Stimulated activated CD8-positive, alpha-beta memory T cell treated with anti-CD3 and anti-CD28 coated beads, Interleukin-12 subunit alpha, Interleukin-12 subunit beta, amount 100 ng/mL, for 1 hour (primary cell): ENCODE data around the gene ARMC3.
A peak's percentile ranks its signal among the peaks of the same experiment; 100 is the strongest.
"Not testable (repeated sequence)": the region's sequence is repeated elsewhere in the genome, so short reads cannot be mapped to it uniquely, and the experiment has no call there.

ENCODE experiments used
- DNase-seq: peaks from one replicate; pipeline ENCODE4 v3.0.0-alpha.2; 2020; ENCODE audit warnings: low read depth

ARMC3 gene

DNA sequence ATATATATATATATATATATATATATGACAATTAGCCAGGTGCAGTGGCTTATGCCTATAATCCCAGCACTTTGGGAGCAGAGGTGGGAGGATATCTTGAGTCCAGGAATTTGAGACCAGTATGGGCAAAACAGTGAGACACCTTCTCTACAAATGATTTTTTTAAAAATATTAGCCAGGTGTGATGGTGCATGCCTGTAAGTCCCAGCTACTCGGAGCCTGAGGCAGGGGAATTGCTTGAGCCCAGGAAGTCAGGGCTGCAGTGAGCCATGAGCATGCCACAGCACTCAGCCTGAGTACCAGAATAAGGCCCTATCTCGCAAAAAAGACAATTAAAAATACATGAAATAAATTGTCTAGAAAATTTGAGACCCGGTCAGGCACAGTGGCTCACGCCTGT is 120.3 kb downstream of the ARMC3 start:
- no peak for DNase-seq

DNA sequence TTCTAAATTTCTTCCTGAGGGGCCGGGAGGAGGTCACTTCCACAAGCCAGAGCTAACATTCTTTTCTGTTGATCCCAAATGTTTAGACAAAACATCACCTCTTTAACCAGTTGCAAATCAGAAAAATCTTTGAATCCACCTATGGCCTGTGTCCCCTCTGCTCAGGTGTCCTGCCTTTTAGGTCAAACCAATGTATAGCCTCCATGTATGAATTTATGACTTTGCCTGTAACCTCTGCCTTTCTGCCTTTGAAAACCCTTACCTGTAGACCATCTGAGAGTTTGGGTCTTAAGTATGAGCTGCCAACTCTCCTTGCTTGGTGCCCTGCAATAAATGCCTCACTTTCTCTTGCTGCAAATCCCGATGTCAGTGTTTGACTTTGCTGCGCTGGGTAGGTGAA is 123.4 kb downstream of the ARMC3 start:
- no peak for DNase-seq

DNA sequence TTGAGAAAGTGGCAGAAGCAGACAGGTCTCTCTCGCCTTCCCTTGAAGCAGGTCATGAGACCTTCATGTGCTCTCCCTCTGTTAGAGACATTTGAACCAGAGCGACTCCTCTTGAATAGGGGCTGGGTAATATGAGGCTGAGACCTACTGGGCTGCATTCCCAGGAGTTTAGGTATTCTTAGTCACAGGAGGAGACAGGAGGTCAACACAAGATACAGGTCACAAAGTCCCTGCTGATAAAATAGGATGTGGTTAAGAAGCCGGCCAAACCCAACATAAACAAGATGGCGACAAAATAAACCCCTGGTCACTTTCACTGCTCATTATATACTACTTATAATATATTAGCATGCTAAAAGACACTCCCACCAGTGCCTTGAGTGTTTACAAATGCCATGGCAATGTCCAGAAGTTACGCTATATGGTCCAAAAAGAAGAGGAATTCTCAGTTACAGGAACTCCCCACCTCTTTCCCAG is 124.0 kb downstream of the ARMC3 start:
- DNase-seq, result no peak

DNA sequence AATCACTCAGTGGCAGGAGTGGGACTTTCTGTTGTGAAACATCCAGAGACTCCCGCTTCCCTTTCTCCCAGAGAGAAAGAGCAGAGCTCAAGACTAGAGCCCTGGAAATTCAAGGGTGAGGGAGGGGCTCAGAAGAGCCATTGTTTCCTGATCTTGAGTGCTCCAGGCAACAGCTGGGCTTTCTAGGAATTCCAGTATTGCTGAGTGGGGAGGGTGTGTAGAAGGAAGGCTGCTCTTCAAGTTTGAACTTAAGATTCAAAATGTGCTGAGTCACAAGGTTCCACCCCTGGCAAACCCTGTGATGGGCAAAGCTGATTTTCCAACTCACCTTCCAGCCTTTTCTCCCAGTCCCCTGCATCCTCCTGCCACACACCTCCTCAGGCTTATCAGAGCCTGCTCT is 125.2 kb downstream of the ARMC3 start:
- DNase-seq, result no peak

DNA sequence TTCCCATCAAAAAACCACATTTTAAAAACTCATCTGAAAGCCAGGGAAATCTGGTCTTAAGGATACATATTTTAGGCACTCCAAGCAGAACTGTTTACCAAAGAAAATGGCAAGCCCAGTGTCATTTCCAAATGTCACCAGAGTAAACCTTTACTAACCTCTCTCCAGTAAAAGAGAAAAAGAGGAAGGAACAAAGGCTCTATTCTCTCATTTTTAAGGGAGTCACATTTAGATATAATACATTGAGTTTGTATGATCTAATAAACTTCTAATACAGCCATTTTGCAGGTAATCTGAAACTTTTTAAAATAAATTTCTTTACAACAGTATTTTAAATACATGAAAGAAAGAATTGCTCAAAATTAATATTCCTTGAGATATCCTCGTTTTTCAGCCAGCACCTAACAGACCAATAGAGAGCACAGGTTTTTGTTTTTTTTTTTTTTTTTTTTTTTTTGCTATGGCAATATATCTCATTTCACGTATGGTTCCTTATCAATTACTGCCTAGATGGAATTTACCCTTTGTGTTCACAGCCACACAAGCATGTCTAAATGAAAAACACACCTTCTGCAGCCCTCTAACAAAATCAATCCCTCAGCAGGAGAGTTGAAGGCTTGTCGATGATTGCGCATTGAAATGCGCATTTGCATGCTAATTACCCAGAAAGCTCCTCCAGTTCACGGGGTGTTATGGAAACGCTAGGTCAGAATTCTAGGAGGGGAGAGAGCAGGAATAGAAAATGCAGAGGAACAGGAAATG is 127.8 kb downstream of the ARMC3 start:
- no peak for DNase-seq

DNA sequence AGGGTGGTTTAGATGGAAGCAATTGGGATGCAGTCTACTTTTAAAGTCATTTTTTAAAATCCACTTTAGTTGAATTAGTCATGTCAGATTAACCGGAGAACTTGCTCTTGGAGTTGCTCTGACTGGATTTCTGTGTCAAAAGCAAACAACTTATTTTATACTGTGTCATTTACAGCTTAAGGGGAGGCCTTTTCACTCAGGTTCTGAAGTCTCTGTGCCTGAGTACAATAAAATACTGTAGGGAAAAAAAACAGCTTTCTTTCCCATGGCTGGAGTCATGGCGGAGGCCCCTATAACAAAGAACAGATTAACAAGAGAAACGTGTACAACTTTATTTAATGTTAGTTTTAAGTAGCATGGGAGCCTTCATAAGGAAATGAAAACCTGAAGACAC is 128.3 kb downstream of the ARMC3 start:
- no peak for DNase-seq

DNA sequence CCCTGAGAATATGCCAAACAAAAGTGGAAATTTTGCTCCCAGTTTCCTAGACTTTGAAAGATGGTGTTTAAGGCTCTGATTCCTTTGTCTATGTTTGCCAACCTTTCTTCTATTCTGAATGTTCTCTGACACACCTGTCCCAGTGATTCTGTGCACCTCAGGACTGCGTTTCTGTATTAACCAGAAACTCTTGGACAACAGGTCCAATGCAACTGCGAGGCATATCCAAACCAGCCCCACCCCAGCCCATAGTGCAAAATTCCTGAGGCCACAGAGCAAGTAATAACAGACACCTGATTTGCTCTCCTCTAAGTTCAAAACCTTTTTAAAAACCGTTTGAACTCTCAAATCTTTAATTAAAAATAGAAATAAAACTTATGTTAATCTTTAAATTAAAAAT is 130.5 kb downstream of the ARMC3 start:
- DNase-seq, result no peak

DNA sequence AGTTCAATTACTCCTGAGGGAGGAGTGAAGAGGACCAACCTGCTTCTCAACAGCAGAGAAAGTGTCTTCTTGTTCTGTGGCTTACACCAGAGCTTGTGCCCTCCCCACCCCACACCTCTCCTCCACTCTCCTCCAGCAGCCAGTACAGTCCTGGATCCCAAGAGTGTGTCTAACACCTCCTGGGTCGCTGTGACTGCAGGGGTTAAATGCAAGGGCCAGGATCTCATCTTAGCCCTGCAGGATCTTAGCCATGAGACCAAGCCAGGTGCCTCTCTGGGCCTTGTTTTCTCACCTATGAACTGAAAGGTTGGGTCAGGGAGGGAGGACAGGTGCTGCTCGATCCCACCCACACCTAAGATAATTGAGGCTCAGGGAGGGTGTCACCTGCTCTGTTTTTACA is 133.1 kb downstream of the ARMC3 start:
- DNase-seq, result no peak

DNA sequence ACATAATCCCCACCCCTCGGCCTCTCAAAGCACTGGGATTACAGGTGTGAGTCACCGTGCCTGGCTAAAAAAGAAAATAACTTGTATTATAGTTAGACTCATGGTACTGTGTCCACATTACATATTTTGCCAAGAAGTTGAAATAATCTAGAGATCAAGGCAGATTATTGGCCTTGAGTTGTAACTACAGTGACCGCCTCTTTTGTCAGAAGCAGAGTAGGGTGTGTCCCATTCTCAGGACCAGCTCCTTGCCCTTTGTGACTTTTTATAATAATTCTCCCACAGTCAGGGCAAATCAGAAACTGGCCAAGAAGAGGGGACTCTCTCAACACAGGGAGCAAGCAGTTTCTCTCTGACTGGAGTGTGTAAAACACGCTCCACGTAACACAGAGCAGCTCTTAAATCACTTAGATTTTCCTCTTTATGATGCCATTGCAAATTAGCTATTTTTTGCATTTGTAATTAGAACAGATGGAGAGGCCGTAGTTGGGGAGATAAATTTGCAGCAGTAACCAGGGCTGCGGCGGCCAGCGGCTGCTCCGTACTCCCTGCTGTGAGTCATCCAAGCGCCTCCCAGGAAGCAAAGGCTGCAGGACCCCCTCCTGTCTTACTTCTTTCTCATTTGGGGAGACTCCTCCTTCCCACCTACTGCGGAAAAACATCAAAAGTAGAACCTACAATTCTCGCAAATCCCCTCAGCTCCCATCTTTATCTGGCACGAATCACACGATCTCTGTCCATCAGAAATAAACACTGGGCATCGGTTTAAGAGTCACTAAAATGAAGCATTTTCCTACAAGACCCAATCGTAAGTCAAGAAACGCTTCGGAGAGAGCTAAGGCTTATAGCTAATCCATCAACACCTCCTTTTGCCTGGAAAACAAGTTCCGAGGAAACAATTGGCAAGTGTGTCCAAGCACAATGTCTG is 135.5 kb downstream of the ARMC3 start:
- DNase-seq, result no peak

DNA sequence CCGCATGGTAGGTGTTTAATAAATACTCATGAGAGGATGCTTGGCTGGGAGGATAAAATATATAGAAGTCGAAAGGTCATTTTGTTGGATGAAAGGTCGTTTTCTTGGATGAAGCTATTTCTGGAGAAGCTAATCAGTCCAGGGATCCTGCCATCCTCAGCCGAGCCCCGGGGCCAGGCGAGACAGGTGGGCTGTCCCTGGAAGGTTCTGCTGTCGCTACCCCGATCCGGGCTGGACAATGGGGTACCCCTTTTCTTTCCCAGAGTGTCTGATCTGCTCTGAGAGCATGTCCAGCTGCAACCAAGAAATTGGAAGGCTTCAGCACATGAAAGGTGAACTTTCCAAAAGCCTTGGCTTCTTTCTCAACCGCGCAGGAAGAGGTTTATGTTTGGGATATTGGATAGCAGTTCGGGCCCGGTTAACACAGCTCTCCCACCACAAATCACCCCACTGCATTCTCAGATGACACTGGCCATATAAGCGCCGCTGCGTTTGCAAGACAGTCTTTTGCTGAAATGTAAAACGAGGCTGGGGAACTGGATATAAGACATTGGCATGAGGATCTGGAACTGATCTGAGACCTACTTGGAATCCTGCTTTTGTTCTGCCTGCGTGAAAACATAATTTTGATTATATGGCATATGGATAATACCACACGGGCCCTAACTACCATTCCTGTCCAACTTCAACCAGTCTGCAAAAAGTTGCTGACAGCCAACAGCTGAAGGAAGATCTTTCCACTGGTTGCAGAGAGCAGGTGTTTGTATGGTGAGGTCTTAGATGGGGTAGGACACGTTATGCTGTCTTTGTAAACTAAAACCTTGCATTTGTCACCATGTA is 136.3 kb downstream of the ARMC3 start:
- no peak for DNase-seq

DNA sequence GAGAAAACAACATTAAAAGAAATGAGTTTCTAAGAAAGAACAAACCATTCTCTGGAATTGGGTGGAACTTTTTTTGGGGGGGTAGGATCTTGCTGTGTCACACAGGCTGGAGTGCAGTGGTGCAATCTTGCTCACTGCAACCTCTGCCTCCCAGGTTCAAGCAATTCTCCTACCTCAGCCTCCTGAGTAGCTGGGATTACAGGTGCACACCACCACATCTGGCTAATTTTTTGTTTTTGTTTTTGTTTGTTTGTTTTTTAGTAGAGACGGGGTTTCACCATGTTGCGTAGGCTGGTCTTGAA is 136.9 kb downstream of the ARMC3 start:
- not testable (repeated sequence) for DNase-seq

DNA sequence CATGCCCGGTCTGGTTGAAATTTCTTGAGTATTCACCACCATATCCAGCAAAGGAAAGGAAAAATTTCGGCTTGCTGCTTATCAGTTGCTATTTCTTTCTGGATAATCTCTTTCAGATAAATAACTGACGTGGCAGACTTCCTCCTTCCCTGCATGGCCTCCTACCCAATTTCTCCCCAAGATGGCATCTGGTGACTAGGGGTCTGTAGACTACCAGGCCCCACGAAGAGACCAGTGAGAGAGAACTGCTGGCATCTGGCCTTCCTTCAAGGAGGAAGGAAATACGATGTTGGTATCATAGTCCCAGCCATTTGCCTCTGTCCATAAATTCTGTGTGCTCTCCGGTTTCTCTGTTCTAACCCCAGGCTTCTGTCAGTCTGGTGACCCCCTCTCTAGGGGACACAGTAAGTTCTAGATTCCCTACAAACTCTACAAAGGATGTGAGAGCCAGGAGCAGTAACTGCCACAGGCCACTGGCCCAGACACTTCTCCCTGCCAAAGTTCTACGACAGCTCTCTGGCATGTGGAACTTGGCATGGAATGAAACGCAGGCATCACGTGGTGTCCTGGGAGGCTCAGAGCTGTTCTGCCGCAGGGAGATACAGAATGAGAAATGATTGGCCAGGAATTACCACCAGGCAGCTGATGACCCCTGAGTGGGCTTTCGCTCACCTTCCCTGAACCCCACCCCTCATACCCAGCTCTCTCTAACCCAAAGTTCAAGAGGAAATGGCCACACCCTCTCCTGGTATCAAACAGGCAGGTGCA is 137.5 kb downstream of the ARMC3 start:
- no peak for DNase-seq

DNA sequence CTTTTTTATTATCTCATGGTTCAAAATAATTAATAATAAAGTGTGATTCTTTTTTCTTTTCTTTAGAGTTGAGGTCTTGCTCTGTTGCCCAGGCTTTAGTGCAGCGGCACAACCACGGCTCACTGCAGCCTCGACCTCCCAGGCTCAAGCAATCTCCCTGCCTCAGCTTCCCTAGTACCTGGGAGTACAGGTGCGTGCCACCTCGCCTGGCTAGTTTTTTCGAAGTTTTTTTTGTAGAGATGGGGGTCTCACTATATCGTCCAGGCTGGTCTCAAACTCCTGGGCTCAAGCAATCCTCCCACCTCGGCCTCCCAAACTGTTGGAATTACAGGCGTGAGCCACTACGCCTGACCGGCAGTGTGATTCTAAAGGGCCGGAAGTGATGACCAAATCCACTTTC is 139.5 kb downstream of the ARMC3 start:
- no peak for DNase-seq

DNA sequence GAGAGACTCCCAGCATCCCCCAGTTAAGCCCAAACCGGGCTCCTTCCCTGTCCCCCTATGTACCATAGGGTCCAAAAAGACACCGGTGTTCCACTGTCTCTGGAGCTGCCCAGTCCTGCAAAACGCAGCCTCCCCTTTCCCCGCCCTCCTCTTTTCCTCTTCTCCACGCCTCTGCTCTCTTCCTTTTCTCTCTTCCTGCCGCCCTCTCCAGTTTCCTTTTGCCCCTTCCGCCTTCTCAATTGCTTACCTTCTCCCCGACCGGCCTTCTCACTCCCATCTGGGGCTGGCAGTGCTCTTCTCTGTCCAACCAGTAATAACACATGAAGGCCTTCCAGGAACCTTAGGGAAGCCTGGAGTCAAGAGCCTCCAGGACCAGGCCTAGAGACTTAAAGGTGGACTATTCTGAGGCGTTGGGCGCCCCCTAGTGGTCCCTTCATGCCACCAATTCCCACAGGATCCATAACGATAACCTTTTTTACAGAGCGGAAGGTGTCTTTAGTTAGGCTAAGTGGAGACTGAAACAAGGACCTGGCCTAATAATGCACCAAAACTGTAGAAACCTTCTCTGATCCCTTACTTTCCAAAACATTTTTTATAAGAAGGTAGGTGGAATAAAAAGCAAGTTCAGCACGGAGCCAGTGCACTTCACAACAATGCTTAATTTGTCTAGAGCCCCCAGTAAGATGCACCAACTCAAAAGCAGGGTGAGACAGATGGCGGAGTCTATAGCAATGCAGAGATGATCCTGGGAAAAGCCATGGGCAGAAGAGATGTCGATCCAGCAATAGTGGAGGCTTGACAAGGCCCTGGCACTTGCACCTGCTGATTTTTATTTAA is 140.3 kb downstream of the ARMC3 start:
- DNase-seq, result peak; percentile 52

DNA sequence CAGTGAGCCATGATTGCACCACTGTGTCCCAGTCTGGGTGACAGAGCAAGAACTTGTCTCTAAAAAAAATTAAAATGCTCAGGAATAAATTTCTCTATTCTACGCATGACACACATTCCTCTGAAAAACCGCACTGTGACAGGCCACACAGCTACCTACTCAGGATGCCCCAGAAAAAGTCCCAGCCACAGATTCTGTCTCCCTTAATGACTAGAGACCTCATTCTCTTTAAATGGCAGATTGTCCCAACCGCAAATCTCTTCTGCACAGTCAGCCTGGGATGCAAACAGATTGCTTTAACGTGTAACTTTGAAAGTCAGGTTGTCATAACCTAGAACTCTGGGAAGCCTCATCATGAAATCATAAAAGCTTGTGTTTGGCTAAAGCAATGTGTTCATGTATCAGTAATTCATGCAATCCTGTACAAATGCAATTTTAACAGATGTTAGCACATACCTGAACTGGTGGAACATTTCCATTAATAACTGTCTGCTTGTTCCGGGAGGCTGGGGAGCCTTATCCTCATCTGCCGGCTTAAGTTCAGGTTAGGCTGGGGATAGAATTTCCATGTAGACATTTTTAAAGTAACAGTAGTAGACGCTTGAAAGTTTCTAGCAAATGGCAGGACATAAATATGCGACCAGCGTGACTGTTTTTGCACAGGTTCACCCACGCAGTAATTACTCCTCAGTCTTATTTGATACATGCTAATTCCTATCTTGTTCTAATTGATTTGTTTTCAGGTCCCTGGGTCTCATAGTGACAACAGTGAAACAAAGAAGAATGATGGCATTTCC is 141.4 kb downstream of the ARMC3 start:
- no peak for DNase-seq

DNA sequence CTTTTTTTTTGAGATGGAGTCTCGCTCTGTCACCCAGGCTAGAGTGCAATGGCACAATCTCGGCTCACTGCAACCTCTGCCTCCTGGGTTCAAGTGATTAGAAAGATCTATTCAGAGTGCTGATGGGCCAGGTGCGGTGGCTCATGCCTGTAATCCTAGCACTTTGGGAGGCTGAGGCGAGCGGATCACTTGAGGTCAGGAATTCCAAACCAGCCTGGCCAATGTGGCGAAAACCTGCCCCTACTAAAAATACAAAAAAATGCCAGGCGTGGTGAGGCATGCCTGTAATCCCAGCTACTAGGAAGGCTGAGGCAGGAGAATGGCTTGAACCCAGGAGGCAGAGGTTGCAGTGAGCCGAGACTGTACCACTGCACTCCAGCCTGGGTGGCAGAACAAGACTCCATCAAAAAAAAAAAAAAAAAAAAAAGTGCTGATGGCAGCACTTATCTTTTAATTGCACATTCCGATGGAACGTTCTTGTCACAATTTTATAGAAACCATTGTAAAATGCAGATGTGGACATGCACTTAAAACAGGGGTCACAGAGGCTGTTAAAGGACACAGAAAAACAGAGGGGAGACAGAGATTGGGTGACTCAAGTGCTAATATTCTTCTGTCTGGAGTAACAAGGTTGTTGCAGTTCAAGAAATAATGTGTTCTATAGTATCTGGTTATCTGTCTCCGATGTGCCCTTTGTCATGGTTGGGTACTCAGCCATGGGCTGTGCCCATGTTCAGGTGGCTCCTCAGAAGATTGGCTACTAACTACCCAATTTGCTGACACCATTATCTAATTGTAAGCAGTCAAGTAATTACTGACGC is 142.4 kb downstream of the ARMC3 start:
- DNase-seq, result not testable (repeated sequence)

DNA sequence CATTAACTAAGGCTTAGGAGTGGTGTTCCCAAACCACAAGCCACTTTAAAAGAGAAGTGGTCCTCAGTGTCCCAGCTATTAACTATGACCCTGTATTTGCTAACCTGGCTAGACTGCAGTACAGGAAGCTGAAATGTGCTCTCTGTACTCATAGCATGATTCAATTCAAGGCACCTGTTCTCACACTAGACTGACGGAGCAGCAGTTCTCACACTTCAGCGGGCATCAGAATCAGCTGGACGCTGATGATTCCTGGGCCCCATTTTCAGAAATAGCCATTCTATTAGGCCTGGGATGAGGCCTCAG is 143.0 kb downstream of the ARMC3 start:
- DNase-seq, result no peak

DNA sequence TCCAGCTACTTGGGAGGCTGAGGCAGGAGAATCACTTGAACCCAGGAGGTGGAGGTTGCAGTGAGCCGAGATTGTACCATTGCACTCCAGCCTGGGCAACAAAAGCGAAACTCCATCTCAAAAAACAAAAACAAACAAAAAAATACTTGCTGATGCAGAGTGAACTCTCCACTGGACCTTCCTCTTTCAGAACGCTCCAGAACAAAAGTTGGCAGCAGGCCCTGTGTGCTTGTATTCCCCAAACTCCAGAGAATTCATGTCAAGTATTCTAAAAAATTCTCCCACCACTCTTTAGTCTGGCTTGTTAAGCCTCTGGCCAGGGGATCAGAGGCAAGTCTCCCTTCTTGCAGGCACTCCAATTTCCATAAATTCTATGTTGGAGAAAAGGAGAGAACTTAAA is 144.7 kb downstream of the ARMC3 start:
- DNase-seq, result not testable (repeated sequence)

DNA sequence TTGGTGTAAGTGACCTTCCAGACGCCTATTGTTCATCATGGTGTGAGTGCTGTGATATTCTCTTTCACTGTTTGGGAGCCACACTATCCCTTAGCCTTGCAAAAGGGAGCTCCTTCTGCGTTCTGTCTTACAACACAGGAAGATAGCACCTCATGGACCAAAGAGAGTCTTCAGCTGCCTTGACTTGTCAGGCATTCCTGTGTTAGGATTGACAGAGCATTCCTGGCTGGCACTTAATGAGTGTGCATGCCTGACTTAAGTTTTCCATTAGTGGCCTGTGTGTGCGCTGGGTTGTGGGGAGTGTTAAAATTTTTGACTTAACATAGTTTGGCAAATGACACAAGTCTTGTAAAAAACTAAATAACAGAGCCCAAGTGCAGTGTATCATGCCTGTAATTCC is 145.7 kb downstream of the ARMC3 start:
- no peak for DNase-seq
